Endothelial cell (in vitro differentiated cells): ENCODE results near the gene RRAS2. TPM values are rescaled to one million over a fixed set of nuclear protein-coding genes. Genes with fewer than 3 reads are reported as not detected.

Source experiments
- DNase-seq: peaks from one replicate; pipeline ENCODE4 v3.0.0; 2021; ENCODE audit warnings: low spot score
- H3K27ac Mint-ChIP-seq: one replicate; pipeline ENCODE4 v1.8.0; 2021; ENCODE audit warnings: mixed read lengths, inconsistent platforms; ENCODE audit not compliant: unreplicated experiment
- H3K27me3 Mint-ChIP-seq: one replicate; pipeline ENCODE4 v1.8.0; 2021; ENCODE audit warnings: mild to moderate bottlenecking, moderate library complexity, mixed read lengths, inconsistent platforms; ENCODE audit not compliant: unreplicated experiment
- H3K36me3 Mint-ChIP-seq: one replicate; pipeline ENCODE4 v1.8.0; 2021; ENCODE audit warnings: mild to moderate bottlenecking, low read depth, mixed read lengths, inconsistent platforms; ENCODE audit not compliant: unreplicated experiment
- H3K4me1 Mint-ChIP-seq: one replicate; pipeline ENCODE4 v1.8.0; 2021; ENCODE audit warnings: mild to moderate bottlenecking, mixed read lengths, inconsistent platforms; ENCODE audit not compliant: unreplicated experiment
- H3K4me3 Mint-ChIP-seq: one replicate; pipeline ENCODE4 v1.8.0; 2021; ENCODE audit warnings: mild to moderate bottlenecking, mixed read lengths, inconsistent platforms; ENCODE audit not compliant: unreplicated experiment
- H3K9me3 Mint-ChIP-seq: one replicate; pipeline ENCODE4 v1.8.0; 2021; ENCODE audit warnings: mixed read lengths, inconsistent platforms; ENCODE audit not compliant: unreplicated experiment
- CTCF ChIP-seq: fragments of 200-600 bp; sonication (generic); IDR thresholded peaks from one replicate; pipeline ENCODE4 v1.5.0; 2021; ENCODE audit warnings: antibody characterized with exemption; ENCODE audit not compliant: unreplicated experiment
- total RNA-seq: library from RNA; stranded (reverse); fragmentation: NEBNext Ultra II Directional; extraction: Animal tissue kit (Norgen Biotek cat#: 25700); gene quantifications from one replicate; pipeline ENCODE4 v1.2.1, GENCODE V29; 2021; ENCODE audit not compliant: unreplicated experiment

The RRAS2 gene
- total RNA-seq, 1 donor from 2014 or later: 59.6 TPM

GRCh38 chr11:14259186-14259784 is 99.7 kb downstream of the RRAS2 start:
- H3K9me3 Mint-ChIP-seq: no peaks in the 10 kb centered on the region
- TF ChIP-seq CTCF: no peak
- DNase-seq: no peak
- H3K27ac Mint-ChIP-seq: no peak overlapping the region
- H3K36me3 Mint-ChIP-seq: peaks cover 41% of the 10 kb centered on the region
- H3K4me1 Mint-ChIP-seq: no peaks in the 10 kb centered on the region
- peaks cover 4% of the 10 kb centered on the region for H3K27me3 Mint-ChIP-seq
- no peak overlapping the region for H3K4me3 Mint-ChIP-seq

- Mint-ChIP-seq H3K9me3 (no peaks in the 10 kb centered on the region), H3K27ac (no peak overlapping the region), H3K4me3 (no peak overlapping the region), H3K36me3 (peaks cover 40% of the 10 kb centered on the region), H3K27me3 (peaks cover 4% of the 10 kb centered on the region), H3K4me1 (no peaks in the 10 kb centered on the region)
- TF ChIP-seq CTCF: no peak
- no peak for DNase-seq
These were observed 100.6 kb downstream of the RRAS2 start for GRCh38 chr11:14258221-14258935.

- TF ChIP-seq CTCF: no peak
- Mint-ChIP-seq H3K4me1 (no peaks in the 10 kb centered on the region), H3K27ac (no peak overlapping the region), H3K4me3 (no peak overlapping the region), H3K36me3 (peaks cover 34% of the 10 kb centered on the region), H3K27me3 (peaks cover 4% of the 10 kb centered on the region), H3K9me3 (no peaks in the 10 kb centered on the region)
- no peak for DNase-seq
These were observed 103.8 kb downstream of the RRAS2 start for GRCh38 chr11:14255238-14255534.

- no peak overlapping the region for H3K4me3 Mint-ChIP-seq
- H3K27ac Mint-ChIP-seq: no peak overlapping the region
- H3K4me1 Mint-ChIP-seq: no peaks in the 10 kb centered on the region
- TF ChIP-seq CTCF: no peak
- H3K9me3 Mint-ChIP-seq: no peaks in the 10 kb centered on the region
- H3K36me3 Mint-ChIP-seq: peaks cover 34% of the 10 kb centered on the region
- H3K27me3 Mint-ChIP-seq: peaks cover 2% of the 10 kb centered on the region
- no peak for DNase-seq
These were observed 104.3 kb downstream of the RRAS2 start for GRCh38 chr11:14254533-14255237.

GRCh38 chr11:14253840-14254239 is 105.1 kb downstream of the RRAS2 start:
- Mint-ChIP-seq H3K27ac (no peak overlapping the region), H3K9me3 (no peaks in the 10 kb centered on the region), H3K4me1 (peaks cover 5% of the 10 kb centered on the region), H3K36me3 (peaks cover 34% of the 10 kb centered on the region), H3K27me3 (peaks cover 2% of the 10 kb centered on the region), H3K4me3 (no peak overlapping the region)
- no peak for TF ChIP-seq CTCF
- DNase-seq: no peak
